ENCODE data around the gene DMAC2.

DMAC2 gene

GRCh38 chr19:41441321-41441945 is 1.7 kb upstream of the DMAC2 start:
- Histone ChIP-seq H3K36me3 (ENCODE audit: low read length) (no peaks in the 10 kb centered on the region), H3K79me2 (ENCODE audit: insufficient read depth, low read length) (peaks cover 11% of the 10 kb centered on the region), H3K27ac (ENCODE audit: low read depth, low read length) (no peak overlapping the region), H3K9ac (ENCODE audit: low read length) (no peak overlapping the region), H3K4me2 (ENCODE audit: low read depth, low read length, poor library complexity, severe bottlenecking) (no peak overlapping the region), H3K4me3 (ENCODE audit: insufficient read depth, low read length, poor library complexity, severe bottlenecking) (no peak overlapping the region), H3K9me2 (replicated peaks; ENCODE audit: insufficient read depth, low read length) (no peaks in the 10 kb centered on the region), H3K9me3 (ENCODE audit: insufficient read depth, low read length) (no peaks in the 10 kb centered on the region), H3K27me3 (ENCODE audit: low read length) (no peaks in the 10 kb centered on the region), H3F3A (ENCODE audit: insufficient read depth) (no peaks in the 10 kb centered on the region), H2AFZ (ENCODE audit: low read depth, low read length, severe bottlenecking) (no peak overlapping the region), H4K20me1 (ENCODE audit: low read depth, low read length) (no peaks in the 10 kb centered on the region)
- TF ChIP-seq EZH2phosphoT487 (conservative IDR thresholded peaks at IDR 0.05; ENCODE audit: low read length) (no peak), CTCF (IDR thresholded peaks at IDR 0.05; ENCODE audit: insufficient read depth, low read length, poor library complexity, severe bottlenecking) (no peak)

GRCh38 chr19:41437944-41438574 is 1.7 kb downstream of the DMAC2 start:
- H3K79me2 ChIP-seq (ENCODE audit: insufficient read depth, low read length), result peaks cover 11% of the 10 kb centered on the region
- H3K4me2 ChIP-seq (ENCODE audit: low read depth, low read length, poor library complexity, severe bottlenecking), result peak overlapping the region; percentile 79
- no peak overlapping the region for H3K4me3 ChIP-seq (ENCODE audit: insufficient read depth, low read length, poor library complexity, severe bottlenecking)
- H3K9me3 ChIP-seq (ENCODE audit: insufficient read depth, low read length), result no peaks in the 10 kb centered on the region
- TF ChIP-seq EZH2phosphoT487 (conservative IDR thresholded peaks at IDR 0.05; ENCODE audit: low read length), result no peak
- no peak for TF ChIP-seq CTCF (IDR thresholded peaks at IDR 0.05; ENCODE audit: insufficient read depth, low read length, poor library complexity, severe bottlenecking)
- no peaks in the 10 kb centered on the region for H3K9me2 ChIP-seq (replicated peaks; ENCODE audit: insufficient read depth, low read length)
- no peaks in the 10 kb centered on the region for H3K27me3 ChIP-seq (ENCODE audit: low read length)
- no peaks in the 10 kb centered on the region for H3F3A ChIP-seq (ENCODE audit: insufficient read depth)
- no peaks in the 10 kb centered on the region for H4K20me1 ChIP-seq (ENCODE audit: low read depth, low read length)
- H3K9ac ChIP-seq (ENCODE audit: low read length), result no peak overlapping the region
- H3K27ac ChIP-seq (ENCODE audit: low read depth, low read length), result no peak overlapping the region
- H3K36me3 ChIP-seq (ENCODE audit: low read length), result no peaks in the 10 kb centered on the region; the same call in 1 of the 2 replicates
- H2AFZ ChIP-seq (ENCODE audit: low read depth, low read length, severe bottlenecking), result no peak overlapping the region

DNA sequence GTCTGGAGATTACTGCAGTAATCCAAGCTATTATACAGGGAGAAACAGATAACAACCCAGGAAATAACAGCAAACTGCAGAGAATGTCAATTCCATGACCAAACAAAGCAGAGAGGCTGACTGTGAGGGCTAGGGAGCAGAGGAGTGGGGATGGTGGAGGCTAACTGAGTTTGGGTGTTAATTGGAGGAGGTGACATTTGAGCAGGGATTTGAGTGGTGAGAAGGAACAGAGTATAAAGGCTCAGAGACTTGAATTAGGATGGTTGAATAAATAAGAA is 3.1 kb downstream of the DMAC2 start:
- Histone ChIP-seq H3K4me3 (ENCODE audit: insufficient read depth, low read length, poor library complexity, severe bottlenecking) (no peak overlapping the region), H3F3A (ENCODE audit: insufficient read depth) (no peaks in the 10 kb centered on the region), H4K20me1 (ENCODE audit: low read depth, low read length) (no peaks in the 10 kb centered on the region), H3K9ac (ENCODE audit: low read length) (no peak overlapping the region), H3K27ac (ENCODE audit: low read depth, low read length) (no peak overlapping the region), H2AFZ (ENCODE audit: low read depth, low read length, severe bottlenecking) (no peak overlapping the region), H3K9me2 (replicated peaks; ENCODE audit: insufficient read depth, low read length) (no peaks in the 10 kb centered on the region), H3K36me3 (ENCODE audit: low read length) (no peaks in the 10 kb centered on the region; the same call in 1 of the 2 replicates), H3K27me3 (ENCODE audit: low read length) (no peaks in the 10 kb centered on the region), H3K9me3 (ENCODE audit: insufficient read depth, low read length) (no peaks in the 10 kb centered on the region), H3K4me2 (ENCODE audit: low read depth, low read length, poor library complexity, severe bottlenecking) (no peak overlapping the region), H3K79me2 (ENCODE audit: insufficient read depth, low read length) (peaks cover 11% of the 10 kb centered on the region)
- TF ChIP-seq EZH2phosphoT487 (conservative IDR thresholded peaks at IDR 0.05; ENCODE audit: low read length) (no peak), CTCF (IDR thresholded peaks at IDR 0.05; ENCODE audit: insufficient read depth, low read length, poor library complexity, severe bottlenecking) (no peak)
